Esophagus muscularis mucosa (tissue), 3 donors: ENCODE results near the gene ADAR.

Source experiments
- CTCF ChIP-seq, 3 experiments: fragments of 200-600 bp in 2 of 3; fragments of 450-650 bp in 1 of 3; sonication (generic) in 2 of 3; IDR thresholded peaks; one replicate each; pipeline ENCODE4 v1.5.1; 2017 to 2019; ENCODE audit warnings: antibody characterized with exemption in 3 of 3, mild to moderate bottlenecking in 2 of 3, moderate library complexity in 1 of 3
- POLR2A ChIP-seq: fragments of 450-650 bp; IDR thresholded peaks from one replicate; pipeline ENCODE4 v1.6.1; 2017; ENCODE audit warnings: antibody characterized with exemption, moderate library complexity, mild to moderate bottlenecking, low read depth
- POLR2AphosphoS5 ChIP-seq, 2 donors: sonication (generic); formaldehyde crosslinking; IDR thresholded peaks; one replicate each; pipeline ENCODE4 v1.6.1; 2017; ENCODE audit warnings: antibody characterized with exemption in 2 of 2

- TF ChIP-seq POLR2A (no peak), CTCF (IDR thresholded peaks at IDR 0.05) (no peak), POLR2AphosphoS5 (IDR thresholded peaks at IDR 0.05) (no peak)
These were observed 31.9 kb upstream of the ADAR start for GRCh38 chr1:154639876-154640275.
